GM12878 (cell line): Measurements from ENCODE around the gene SMARCA4. TPM values are rescaled to one million over a fixed set of nuclear protein-coding genes. Genes with fewer than 3 reads are reported as not detected.
"Not testable (repeated sequence)": the region's sequence is repeated elsewhere in the genome, so short reads cannot be mapped to it uniquely, and the experiment has no call there.

Experiments used
- ATAC-seq: fragments of 200-7000 bp; cut with Tn5 transposase; 3 replicates; pipeline ENCODE4 v1.9.1; 2020; ENCODE audit warnings: mild to moderate bottlenecking, moderate library complexity
- BruUV-seq: library from RNA; stranded (reverse); fragments of 400-500 nt; replicated peaks from 2 replicates; lab custom pipeline; 2021; lab: Mats Ljungman, UMichigan
- CTCF ChIA-PET: fragments of 300-600 bp; sonication (Branson Sonifier 250); formaldehyde crosslinking; extraction: SDS; loops from one replicate; lab custom pipeline; 2021; ENCODE audit warnings: inconsistent platforms; lab: Yijun Ruan, JAX
- POLR2A ChIA-PET: fragments of 350-600 bp; formaldehyde crosslinking; extraction: SDS; loops from one replicate; lab custom pipeline; 2021; ENCODE audit warnings: inconsistent platforms; lab: Charles Lee
- RAD21 ChIA-PET: fragments of 300-600 bp; sonication (Branson Sonifier 250); formaldehyde crosslinking; loops from one replicate; lab custom pipeline; 2023; ENCODE audit warnings: antibody characterized with exemption; ENCODE audit not compliant: unreplicated experiment; lab: Charles Lee
- SMC1A ChIA-PET: fragments of 300-600 bp; sonication (Branson Sonifier 250); formaldehyde crosslinking; loops from one replicate; lab custom pipeline; 2023; ENCODE audit not compliant: unreplicated experiment, uncharacterized antibody; lab: Charles Lee
- DNase-seq: peaks from one replicate; pipeline ENCODE4 v3.0.0-alpha.2; 2011; ENCODE audit warnings: low read depth, low spot score
- FAIRE-seq: peaks from 3 replicates; lab custom pipeline; 2011; peaks lifted over from hg19 to GRCh38; lab: Jason Lieb, UNC
- H2AFZ ChIP-seq: 2 replicates; pipeline ENCODE4 v1.6.0; 2011; ENCODE audit warnings: low read depth, low read length, control low read depth; ENCODE audit not compliant: control insufficient read depth
- H3K27ac ChIP-seq: 2 replicates; pipeline ENCODE4 v1.5.1; 2011; ENCODE audit warnings: control low read depth; ENCODE audit not compliant: control insufficient read depth, insufficient read depth
- H3K27me3 ChIP-seq, 2 experiments: replicated peaks in 1 of 2; 2 replicates each; pipeline versions ENCODE4 v1.6.0 to v1.6.1; 2011; ENCODE audit warnings: low read length in 1 of 2; ENCODE audit not compliant: control insufficient read depth in 2 of 2, insufficient read depth in 2 of 2
- H3K36me3 ChIP-seq, 2 experiments: 2 replicates each; pipeline ENCODE4 v1.5.1; 2011; ENCODE audit warnings: low read length in 1 of 2; ENCODE audit not compliant: control insufficient read depth in 2 of 2, insufficient read depth in 2 of 2
- H3K4me1 ChIP-seq: 2 replicates; pipeline ENCODE4 v1.6.1; 2011; ENCODE audit warnings: mild to moderate bottlenecking, low read length, moderate library complexity, mixed read lengths; ENCODE audit not compliant: control insufficient read depth, insufficient read depth
- H3K4me2 ChIP-seq: 2 replicates; pipeline ENCODE4 v1.6.0; 2011; ENCODE audit warnings: control low read depth; ENCODE audit not compliant: control insufficient read depth, insufficient read depth
- H3K4me3 ChIP-seq: fragments of 200-600 bp; sonication (generic); 2 replicates; pipeline ENCODE4 v1.5.1; 2016
- H3K79me2 ChIP-seq: 2 replicates; pipeline ENCODE4 v1.6.0; 2011; ENCODE audit warnings: low read length; ENCODE audit not compliant: control insufficient read depth, insufficient read depth
- H3K9ac ChIP-seq: 2 replicates; pipeline ENCODE4 v1.8.0; 2011; ENCODE audit warnings: low read length, control low read depth, mixed read lengths; ENCODE audit not compliant: control insufficient read depth, insufficient read depth
- H3K9me3 ChIP-seq: replicated peaks from 3 replicates; pipeline ENCODE4 v1.5.1; 2011; ENCODE audit warnings: mild to moderate bottlenecking, low read length; ENCODE audit not compliant: control insufficient read depth, insufficient read depth
- H4K20me1 ChIP-seq: 2 replicates; pipeline ENCODE4 v1.6.0; 2011; ENCODE audit not compliant: control insufficient read depth, insufficient read depth
- NR2C1 ChIP-seq: fragments of 450-650 bp; IDR thresholded peaks from 2 replicates; pipeline ENCODE4 v1.6.1; 2017; ENCODE audit warnings: antibody characterized with exemption, mild to moderate bottlenecking, moderate library complexity
- POLR2A ChIP-seq: IDR thresholded peaks from 2 replicates; pipeline ENCODE4 v1.6.1; 2011; ENCODE audit warnings: low read depth, mild to moderate bottlenecking, low read length
- WGBS: methylation state at CpG from one replicate; pipeline ENCODE4 v1.1.6; 2016; ENCODE audit warnings: low lambda C conversion rate; ENCODE audit not compliant: insufficient replicate concordance, insufficient coverage; ENCODE audit errors: missing lambda C conversion rate; 5-methylcytosine and 5-hydroxymethylcytosine counted together
- in situ Hi-C: fragments of 300-500 bp; cut with MboI; formaldehyde crosslinking; loops from 9 replicates; pipeline ENCODE4 v1.14.3; 2018; ENCODE audit warnings: mixed read lengths
- intact Hi-C: fragments of 100-400 bp; cut with micrococcal nuclease; formaldehyde crosslinking; loops from one replicate; pipeline ENCODE4 v1.14.2; 2022; ENCODE audit not compliant: unreplicated experiment
- polyA plus RNA-seq, 11 experiments: library from polyadenylated mRNA; depleted of rRNA in 4 of 11; unstranded in 6 of 11; stranded (reverse) in 5 of 11; fragments of >200 nt; fragmentation: Nextera tagmentation in 4 of 11; fragmentation: Illumina TruSeq in 1 of 11; extraction: Ambion mirVana in 4 of 11; extraction: Trizol in 1 of 11; gene quantifications; 1 replicate in 1 of 11; 2 replicates in 10 of 11; pipeline versions ENCODE4 v1.2.1 to v1.2.3, GENCODE V29; 2011 to 2016; ENCODE audit warnings: inconsistent platforms in 2 of 11, missing spikeins in 2 of 11, low read depth in 1 of 11
- total RNA-seq, 4 experiments: library from RNA; depleted of rRNA in 3 of 4; stranded (reverse); fragments of >200 nt in 3 of 4; fragmentation: Illumina TruSeq in 1 of 4; extraction: Trizol in 1 of 4; gene quantifications; 2 replicates each; pipeline versions ENCODE4 v1.2.1 to v1.2.3, GENCODE V29; 2013 to 2021

Gene SMARCA4
- total and polyA plus RNA-seq, 10 of the 15 experiments (the other 5 are each of a cell fraction or from before 2014, with no cell fraction given) = 22.4 to 175 (median 57.4) TPM

GRCh38 chr19:11102944-11103343, 142.1 kb downstream of the SMARCA4 start:
- ChIA-PET CTCF (interaction anchor here (1.3 kb wide), 1 partner anchor 23 kb away, joined by 3 read pairs; no protein-coding TSS in a partner anchor), SMC1A (no interaction called here), POLR2A (no interaction called here)
- H4K20me1 ChIP-seq = no peaks in the 10 kb centered on the region; the same call in 1 of the 2 replicates
- in situ Hi-C loops = no loop called here
- no peaks in the 10 kb centered on the region for H3K27me3 ChIP-seq
- peaks cover 12% of the 10 kb centered on the region for H3K79me2 ChIP-seq
- H3K27ac ChIP-seq = no peak overlapping the region
- H3K4me3 ChIP-seq = no peak overlapping the region
- peaks cover 31 to 40% of the 10 kb centered on the region in 2 experiments for H3K36me3 ChIP-seq
- no peaks in the 10 kb centered on the region for H3K4me1 ChIP-seq
- no peaks in the 10 kb centered on the region for H3K9me3 ChIP-seq
- no peak for FAIRE-seq
- H3K9ac ChIP-seq = no peak overlapping the region
- no peak for DNase-seq
- no peak for TF ChIP-seq NR2C1
- TF ChIP-seq POLR2A = 0 out of 2 replicates have a peak, but pooled peaks have one; percentile 42
- TF ChIP-seq, all 136 proteins: peak for 1
- RAD21 ChIA-PET = no interaction called here
- ATAC-seq = no peak
- over 99% methylated on average over 16 of the region's 16 CpGs for WGBS
- no peak overlapping the region for H3K4me2 ChIP-seq
- no peak overlapping the region for H2AFZ ChIP-seq
- intact Hi-C loops = no loop called here
- BruUV-seq = TSS peak; percentile 30

DNA sequence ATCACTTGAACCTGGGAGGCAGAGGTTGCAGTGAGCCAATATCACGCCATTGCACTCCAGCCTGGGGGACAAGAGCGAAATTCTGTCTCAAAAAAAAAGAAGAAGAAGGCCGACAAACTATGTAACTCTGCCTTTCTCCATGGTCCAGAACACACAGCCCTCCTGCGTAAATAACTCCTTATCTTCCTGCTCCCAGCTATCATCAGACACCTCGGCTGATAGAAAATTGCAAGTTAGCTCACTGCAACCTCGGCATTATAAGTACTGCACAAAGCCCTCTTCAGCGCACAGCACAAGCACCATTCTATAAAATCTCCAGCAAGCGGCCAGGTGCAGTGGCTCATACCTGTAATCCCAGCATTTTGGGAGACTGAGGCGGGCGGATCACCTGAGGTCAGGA, 142.8 kb downstream of the SMARCA4 start:
- DNase-seq, in situ Hi-C loops, ATAC-seq, H3K27me3 ChIP-seq, BruUV-seq, H3K79me2 ChIP-seq, intact Hi-C loops, H3K27ac ChIP-seq, H4K20me1 ChIP-seq, FAIRE-seq, POLR2A ChIA-PET, H2AFZ ChIP-seq, H3K4me2 ChIP-seq, H3K9ac ChIP-seq, RAD21 ChIA-PET, H3K4me3 ChIP-seq, H3K4me1 ChIP-seq, H3K9me3 ChIP-seq: not testable (repeated sequence)
- WGBS = 95% methylated on average over 10 of the region's 10 CpGs
- ChIA-PET CTCF (interaction anchor here (0.6 to 1.4 kb wide), 3 partner anchors 23 to 170 kb away, joined by 3 to 5 read pairs (median 3); no protein-coding TSS in a partner anchor), SMC1A (interaction anchor here (0.9 kb wide), 1 partner anchor 12 kb away, joined by 3 read pairs; no protein-coding TSS in a partner anchor)
- H3K36me3 ChIP-seq = peaks cover 33 to 40% of the 10 kb centered on the region in 2 experiments
